A673 (cell line): ENCODE data around the gene LRCH1. TPM values are rescaled to one million over a fixed set of nuclear protein-coding genes. Genes with fewer than 3 reads are reported as not detected.

Experiments
- BruUV-seq: library from RNA; stranded (reverse); fragments of 400-500 nt; replicated peaks from 2 replicates; lab custom pipeline; 2021; lab: Mats Ljungman, UMichigan
- CTCF ChIA-PET: fragments of 300-600 bp; sonication (Branson Sonifier 250); formaldehyde crosslinking; loops from one replicate; lab custom pipeline; 2022; ENCODE audit warnings: antibody characterized with exemption; lab: Charles Lee
- POLR2A ChIA-PET: fragments of 300-600 bp; sonication (Branson Sonifier 250); formaldehyde crosslinking; loops from one replicate; lab custom pipeline; 2022; ENCODE audit warnings: antibody characterized with exemption; ENCODE audit not compliant: low non-redundant PET; lab: Charles Lee
- DNase-seq: peaks from one replicate; pipeline ENCODE4 v3.0.0-alpha.2; 2015; ENCODE audit warnings: low spot score
- H3K27ac ChIP-seq: fragments of 200-600 bp; sonication (generic); 2 replicates; pipeline ENCODE4 v1.5.1; 2016; ENCODE audit warnings: mixed run types, low read depth, mild to moderate bottlenecking, mixed read lengths, antibody characterized with exemption, low read length; ENCODE audit not compliant: poor library complexity, severe bottlenecking
- H3K27me3 ChIP-seq: fragments of 200-600 bp; sonication (generic); replicated peaks from 2 replicates; pipeline ENCODE4 v1.6.1; 2017; ENCODE audit warnings: mixed run types, low read depth, mild to moderate bottlenecking, mixed read lengths, antibody characterized with exemption, low read length; ENCODE audit not compliant: insufficient read depth, poor library complexity
- H3K36me3 ChIP-seq: fragments of 200-600 bp; sonication (generic); 2 replicates; pipeline ENCODE4 v1.6.1; 2016; ENCODE audit warnings: mixed run types, mild to moderate bottlenecking, mixed read lengths, antibody characterized with exemption, low read length; ENCODE audit not compliant: insufficient read depth, poor library complexity, severe bottlenecking
- H3K4me1 ChIP-seq: fragments of 200-600 bp; sonication (generic); 2 replicates; pipeline ENCODE4 v1.6.1; 2017; ENCODE audit warnings: mixed run types, mild to moderate bottlenecking, mixed read lengths, antibody characterized with exemption, low read length; ENCODE audit not compliant: insufficient read depth, poor library complexity, severe bottlenecking
- H3K4me3 ChIP-seq: fragments of 200-600 bp; sonication (generic); 2 replicates; pipeline ENCODE4 v1.5.1; 2016; ENCODE audit warnings: low read depth, mixed run types, mild to moderate bottlenecking, mixed read lengths, low read length; ENCODE audit not compliant: poor library complexity, severe bottlenecking
- H3K9me3 ChIP-seq: fragments of 200-600 bp; sonication (generic); 2 replicates; pipeline ENCODE4 v1.6.1; 2016; ENCODE audit warnings: mixed run types, low read depth, mild to moderate bottlenecking, mixed read lengths, antibody characterized with exemption, low read length; ENCODE audit not compliant: poor library complexity, severe bottlenecking
- CTCF ChIP-seq: fragments of 300-800, 200-600 bp; sonication (generic); conservative IDR thresholded peaks from 2 replicates; pipeline ENCODE4 v1.5.1; 2017; ENCODE audit warnings: low read depth, mild to moderate bottlenecking, antibody characterized with exemption, low read length, moderate library complexity, mixed read lengths
- EZH2 ChIP-seq: fragments of 200-600 bp; sonication (generic); IDR thresholded peaks from 2 replicates; pipeline ENCODE4 v1.6.1; 2017; ENCODE audit warnings: borderline replicate concordance, low read depth, mild to moderate bottlenecking, mixed read lengths, antibody characterized with exemption, low read length; ENCODE audit not compliant: poor library complexity, severe bottlenecking
- intact Hi-C: fragments of 100-400 bp; cut with micrococcal nuclease; formaldehyde crosslinking; loops from one replicate; pipeline ENCODE4 v1.10.0; 2022; ENCODE audit not compliant: unreplicated experiment
- total RNA-seq: library from RNA; stranded (reverse); gene quantifications from 2 replicates; pipeline ENCODE4 v1.2.3, GENCODE V29; 2021

Gene LRCH1
- total RNA-seq, 1 experiment from 2014 or later, result 25.3 TPM

GRCh38 chr13:46606970-46607369, 54.0 kb downstream of the LRCH1 start:
- POLR2A ChIA-PET, result no interaction called here
- BruUV-seq, result no TSS peak

GRCh38 chr13:46607768-46608564, 55.0 kb downstream of the LRCH1 start:
- Histone ChIP-seq H3K9me3 (no peaks in the 10 kb centered on the region), H3K27ac (no peak overlapping the region), H3K36me3 (no peaks in the 10 kb centered on the region), H3K4me3 (no peak overlapping the region), H3K4me1 (peaks cover 34% of the 10 kb centered on the region), H3K27me3 (no peaks in the 10 kb centered on the region)
- POLR2A ChIA-PET, result no interaction called here
- no peak for TF ChIP-seq CTCF
- no peak for TF ChIP-seq EZH2
- BruUV-seq, result no TSS peak
- CTCF ChIA-PET, result no interaction called here
- intact Hi-C loops, result no loop called here
- DNase-seq, result no peak

More at GRCh38 chr13:46606970-46607369, 54.0 kb downstream of the LRCH1 start:
- H3K9me3 ChIP-seq, result no peaks in the 10 kb centered on the region
- no peaks in the 10 kb centered on the region for H3K36me3 ChIP-seq
- no peak overlapping the region for H3K27ac ChIP-seq
- CTCF ChIA-PET, result no interaction called here
- intact Hi-C loops, result no loop called here
- H3K4me1 ChIP-seq, result peaks cover 41% of the 10 kb centered on the region
- H3K4me3 ChIP-seq, result no peak overlapping the region
- H3K27me3 ChIP-seq, result no peaks in the 10 kb centered on the region
- no peak for TF ChIP-seq CTCF
- no peak for TF ChIP-seq EZH2
- DNase-seq, result no peak

- TF ChIP-seq CTCF, result no peak
- no peak for TF ChIP-seq EZH2
- POLR2A ChIA-PET, result no interaction called here
- Histone ChIP-seq H3K4me1 (peaks cover 32% of the 10 kb centered on the region), H3K27me3 (no peaks in the 10 kb centered on the region), H3K27ac (no peak overlapping the region), H3K9me3 (no peaks in the 10 kb centered on the region), H3K36me3 (no peaks in the 10 kb centered on the region), H3K4me3 (no peak overlapping the region)
- BruUV-seq, result no TSS peak
- intact Hi-C loops, result no loop called here
- no peak for DNase-seq
- CTCF ChIA-PET, result no interaction called here
Measured at GRCh38 chr13:46609052-46609451, 56.1 kb downstream of the LRCH1 start.
